OCI-LY1 (cell line): ENCODE results near the gene RPS14.

ENCODE experiments used
- H2AFZ ChIP-seq: fragments of 200-600 bp; sonication (generic), shearing (Covaris generic); 2 replicates; pipeline ENCODE4 v1.6.0; 2014; ENCODE audit warnings: antibody characterized with exemption, mild to moderate bottlenecking, low read length
- H3F3A ChIP-seq: fragments of 200-600 bp; sonication (generic), shearing (Covaris generic); 2 replicates; pipeline ENCODE4 v1.6.0; 2014; ENCODE audit warnings: mild to moderate bottlenecking, antibody characterized with exemption, low read length, moderate library complexity; ENCODE audit not compliant: insufficient read depth
- H3K27ac ChIP-seq: fragments of 200-600 bp; sonication (generic); 2 replicates; pipeline ENCODE4 v1.5.1; 2014; ENCODE audit warnings: low read length, mixed run types, mild to moderate bottlenecking, low read depth; ENCODE audit not compliant: poor library complexity, severe bottlenecking
- H3K27me3 ChIP-seq: fragments of 200-600 bp; sonication (generic); 2 replicates; pipeline ENCODE4 v1.6.0; 2014; ENCODE audit warnings: antibody characterized with exemption, mild to moderate bottlenecking, low read length, moderate library complexity; ENCODE audit not compliant: insufficient read depth
- H3K36me3 ChIP-seq: fragments of 200-600 bp; sonication (generic); 2 replicates; pipeline ENCODE4 v1.6.1; 2014; ENCODE audit warnings: mild to moderate bottlenecking, antibody characterized with exemption, low read length, moderate library complexity, mixed read lengths; ENCODE audit not compliant: insufficient read depth
- H3K4me1 ChIP-seq: fragments of 200-600 bp; sonication (generic); 2 replicates; pipeline ENCODE4 v1.5.1; 2014; ENCODE audit warnings: mild to moderate bottlenecking, low read length, moderate library complexity; ENCODE audit not compliant: insufficient read depth, severe bottlenecking
- H3K4me2 ChIP-seq: fragments of 200-600 bp; sonication (generic), shearing (Covaris generic); 2 replicates; pipeline ENCODE4 v1.6.1; 2014; ENCODE audit warnings: low read length
- H3K4me3 ChIP-seq: fragments of 200-600 bp; sonication (generic); 2 replicates; pipeline ENCODE4 v1.5.1; 2014; ENCODE audit warnings: low read length, low read depth, mild to moderate bottlenecking, mixed read lengths; ENCODE audit not compliant: poor library complexity, severe bottlenecking
- H3K79me2 ChIP-seq: fragments of 200-600 bp; shearing (Covaris generic); 2 replicates; pipeline ENCODE4 v1.6.1; 2016; ENCODE audit warnings: mixed run types, low read length, mixed read lengths; ENCODE audit not compliant: insufficient read depth
- H3K9ac ChIP-seq: fragments of 200-600 bp; sonication (generic), shearing (Covaris generic); 2 replicates; pipeline ENCODE4 v1.6.1; 2014; ENCODE audit warnings: mild to moderate bottlenecking, low read length, mixed read lengths
- H3K9me2 ChIP-seq: fragments of 200-600 bp; sonication (generic), shearing (Covaris generic); 2 replicates; pipeline ENCODE4 v1.6.1; 2014; ENCODE audit warnings: low read depth, mild to moderate bottlenecking, low read length, mixed read lengths
- H3K9me3 ChIP-seq: fragments of 200-600 bp; shearing (Covaris generic); 2 replicates; pipeline ENCODE4 v1.6.1; 2014; ENCODE audit warnings: low read length, mixed read lengths
- H4K20me1 ChIP-seq: fragments of 200-600 bp; sonication (generic), shearing (Covaris generic); 2 replicates; pipeline ENCODE4 v1.6.0; 2016; ENCODE audit warnings: mild to moderate bottlenecking, low read length; ENCODE audit not compliant: insufficient read depth
- EZH2 ChIP-seq: fragments of 200-600 bp; sonication (generic), shearing (Covaris generic); IDR thresholded peaks from 2 replicates; pipeline ENCODE4 v1.8.0; 2017; ENCODE audit warnings: borderline replicate concordance, mixed run types, mild to moderate bottlenecking, antibody characterized with exemption, low read length, moderate library complexity, mixed read lengths
- TF ChIP-seq, protein P1 (sequence below): fragments of 200-600 bp; sonication (generic), shearing (Covaris generic); IDR thresholded peaks from 2 replicates; pipeline ENCODE4 v1.5.1; 2017; ENCODE audit warnings: mild to moderate bottlenecking, antibody characterized with exemption, low read length, moderate library complexity, mixed read lengths

RPS14 gene

DNA sequence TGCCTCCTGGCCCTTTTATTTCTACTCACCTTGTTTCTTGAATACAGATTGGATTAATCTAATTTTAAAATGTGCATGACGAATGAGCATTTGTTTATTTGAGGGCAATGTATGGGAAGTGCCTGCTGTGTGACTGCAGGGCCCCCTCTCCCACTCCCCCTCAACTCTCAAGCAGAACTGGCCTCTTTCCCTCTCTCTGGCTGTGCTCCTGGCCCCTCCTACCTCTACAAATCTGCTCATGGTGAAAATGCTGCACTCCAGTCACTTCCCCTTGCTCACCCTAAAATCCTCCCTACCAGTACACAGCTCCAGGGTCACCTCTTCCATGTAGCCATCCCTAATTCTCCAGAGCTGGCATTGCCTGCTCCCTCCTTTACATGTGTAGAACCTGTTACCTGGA is 41.2 kb upstream of the RPS14 start:
- H3K27ac ChIP-seq = no peak overlapping the region
- H3K4me3 ChIP-seq = no peak overlapping the region
- H3K9me3 ChIP-seq = no peaks in the 10 kb centered on the region
- H3F3A ChIP-seq = no peaks in the 10 kb centered on the region
- H3K27me3 ChIP-seq = no peaks in the 10 kb centered on the region
- no peak for TF ChIP-seq EZH2
- TF ChIP-seq, protein P1, sequence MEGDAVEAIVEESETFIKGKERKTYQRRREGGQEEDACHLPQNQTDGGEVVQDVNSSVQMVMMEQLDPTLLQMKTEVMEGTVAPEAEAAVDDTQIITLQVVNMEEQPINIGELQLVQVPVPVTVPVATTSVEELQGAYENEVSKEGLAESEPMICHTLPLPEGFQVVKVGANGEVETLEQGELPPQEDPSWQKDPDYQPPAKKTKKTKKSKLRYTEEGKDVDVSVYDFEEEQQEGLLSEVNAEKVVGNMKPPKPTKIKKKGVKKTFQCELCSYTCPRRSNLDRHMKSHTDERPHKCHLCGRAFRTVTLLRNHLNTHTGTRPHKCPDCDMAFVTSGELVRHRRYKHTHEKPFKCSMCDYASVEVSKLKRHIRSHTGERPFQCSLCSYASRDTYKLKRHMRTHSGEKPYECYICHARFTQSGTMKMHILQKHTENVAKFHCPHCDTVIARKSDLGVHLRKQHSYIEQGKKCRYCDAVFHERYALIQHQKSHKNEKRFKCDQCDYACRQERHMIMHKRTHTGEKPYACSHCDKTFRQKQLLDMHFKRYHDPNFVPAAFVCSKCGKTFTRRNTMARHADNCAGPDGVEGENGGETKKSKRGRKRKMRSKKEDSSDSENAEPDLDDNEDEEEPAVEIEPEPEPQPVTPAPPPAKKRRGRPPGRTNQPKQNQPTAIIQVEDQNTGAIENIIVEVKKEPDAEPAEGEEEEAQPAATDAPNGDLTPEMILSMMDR = no peak
- no peak overlapping the region for H3K9ac ChIP-seq
- H4K20me1 ChIP-seq = no peaks in the 10 kb centered on the region
- H2AFZ ChIP-seq = no peak overlapping the region
- no peak overlapping the region for H3K4me2 ChIP-seq
- no peaks in the 10 kb centered on the region for H3K36me3 ChIP-seq
- H3K79me2 ChIP-seq = no peaks in the 10 kb centered on the region
- no peaks in the 10 kb centered on the region for H3K9me2 ChIP-seq
- peaks cover 25% of the 10 kb centered on the region for H3K4me1 ChIP-seq

DNA sequence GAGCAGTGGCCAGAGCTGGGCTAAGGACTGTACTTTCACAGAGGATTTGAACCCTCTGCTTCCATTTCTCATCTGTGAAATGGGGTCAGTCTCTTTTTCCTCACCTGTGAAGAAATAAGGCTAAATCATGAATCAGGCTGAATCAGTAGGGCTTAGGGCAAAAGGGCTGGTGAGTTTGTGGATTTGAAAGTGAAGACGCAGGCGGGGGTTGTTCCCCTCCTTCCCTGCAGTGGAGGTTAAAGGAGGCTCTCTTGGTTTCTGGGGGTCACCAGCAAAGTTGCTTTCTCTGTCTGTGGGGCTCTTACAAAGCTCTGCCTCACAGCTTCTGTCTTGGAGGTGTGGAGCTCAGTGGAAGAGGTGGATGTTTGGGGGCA is 40.7 kb upstream of the RPS14 start:
- no peak overlapping the region for H3K27ac ChIP-seq
- H3K27me3 ChIP-seq = no peaks in the 10 kb centered on the region
- H3K9me2 ChIP-seq = no peaks in the 10 kb centered on the region
- TF ChIP-seq, protein P1 = no peak
- no peak for TF ChIP-seq EZH2
- H3K9me3 ChIP-seq = no peaks in the 10 kb centered on the region
- no peak overlapping the region for H3K9ac ChIP-seq
- no peaks in the 10 kb centered on the region for H3F3A ChIP-seq
- H3K4me2 ChIP-seq = no peak overlapping the region
- peaks cover 25% of the 10 kb centered on the region for H3K4me1 ChIP-seq
- H2AFZ ChIP-seq = no peak overlapping the region
- no peak overlapping the region for H3K4me3 ChIP-seq
- no peaks in the 10 kb centered on the region for H3K79me2 ChIP-seq
- H4K20me1 ChIP-seq = no peaks in the 10 kb centered on the region
- no peaks in the 10 kb centered on the region for H3K36me3 ChIP-seq

GRCh38 chr5:150489360-150490295 is 40.1 kb upstream of the RPS14 start:
- no peaks in the 10 kb centered on the region for H3K36me3 ChIP-seq
- no peak overlapping the region for H3K4me3 ChIP-seq
- peaks cover 6% of the 10 kb centered on the region; the same call in 1 of the 2 replicates for H3K27me3 ChIP-seq
- H2AFZ ChIP-seq = no peak overlapping the region
- H3F3A ChIP-seq = no peaks in the 10 kb centered on the region
- no peaks in the 10 kb centered on the region for H3K9me3 ChIP-seq
- no peak overlapping the region; the same call in 1 of the 2 replicates for H3K4me2 ChIP-seq
- H3K9ac ChIP-seq = no peak overlapping the region
- H3K9me2 ChIP-seq = no peaks in the 10 kb centered on the region
- H4K20me1 ChIP-seq = no peaks in the 10 kb centered on the region
- peaks cover 25% of the 10 kb centered on the region for H3K4me1 ChIP-seq
- TF ChIP-seq, protein P1 = no peak
- TF ChIP-seq EZH2 = no peak
- H3K27ac ChIP-seq = no peak overlapping the region
- H3K79me2 ChIP-seq = no peaks in the 10 kb centered on the region
